Fibroblast of skin of scalp (primary cell): ENCODE data around the gene FAM3B. TPM values are rescaled to one million over a fixed set of nuclear protein-coding genes. Genes with fewer than 3 reads are reported as not detected.
A peak's percentile ranks its signal among the peaks of the same experiment; 100 is the strongest.
"Not testable (repeated sequence)": the region's sequence is repeated elsewhere in the genome, so short reads cannot be mapped to it uniquely, and the experiment has no call there.

ENCODE experiments used
- DNase-seq: peaks from one replicate; pipeline ENCODE4 v3.0.0-alpha.2; 2013
- polyA plus RNA-seq, 2 experiments: library from polyadenylated mRNA; unstranded; fragments of 120-200 nt; gene quantifications; one replicate each; pipeline ENCODE4 v1.2.1, GENCODE V29; 2013; ENCODE audit not compliant: insufficient read length in 2 of 2

The FAM3B gene
- polyA plus RNA-seq (2013, experiment 1 of 2; ENCODE audit: insufficient read length) = not detected
- not detected for polyA plus RNA-seq (2013, experiment 2 of 2; ENCODE audit: insufficient read length)

GRCh38 chr21:41316200-41317062 is at the start of gene FAM3B:
Gene FAM3B, plus strand, starts transcription at chr21:41316801. Its CDS starts 79 bp downstream, at chr21:41316880.
- no peak for DNase-seq

GRCh38 chr21:41267346-41267745 is 49.3 kb upstream of the FAM3B start:
- DNase-seq = no peak

GRCh38 chr21:41269535-41269934 is 47.1 kb upstream of the FAM3B start:
- DNase-seq = no peak

GRCh38 chr21:41277196-41277595 is 39.4 kb upstream of the FAM3B start:
- no peak for DNase-seq

- DNase-seq = no peak
Measured at GRCh38 chr21:41277846-41278245, 38.8 kb upstream of the FAM3B start.

GRCh38 chr21:41280115-41280919 is 36.3 kb upstream of the FAM3B start:
- peak; percentile 50 for DNase-seq

GRCh38 chr21:41282412-41282811 is 34.2 kb upstream of the FAM3B start:
- DNase-seq = no peak

- peak; percentile 81 for DNase-seq
Measured at GRCh38 chr21:41283211-41283818, 33.3 kb upstream of the FAM3B start.

GRCh38 chr21:41289431-41289830 is 27.2 kb upstream of the FAM3B start:
- peak; percentile 5 for DNase-seq

- DNase-seq = no peak
Measured at GRCh38 chr21:41290106-41290799, 26.3 kb upstream of the FAM3B start.

- no peak for DNase-seq
Measured at GRCh38 chr21:41294548-41295231, 21.9 kb upstream of the FAM3B start.

- no peak for DNase-seq
Measured at GRCh38 chr21:41295721-41296254, 20.8 kb upstream of the FAM3B start.

- no peak for DNase-seq
Measured at GRCh38 chr21:41302976-41303375, 13.6 kb upstream of the FAM3B start.

- no peak for DNase-seq
Measured at GRCh38 chr21:41304068-41304720, 12.4 kb upstream of the FAM3B start.

- no peak for DNase-seq
Measured at GRCh38 chr21:41307219-41307618, 9.4 kb upstream of the FAM3B start.

- DNase-seq = not testable (repeated sequence)
Measured at GRCh38 chr21:41313285-41314164, 3.1 kb upstream of the FAM3B start.

GRCh38 chr21:41315726-41316125 is 875 bp upstream of the FAM3B start:
- no peak for DNase-seq

- DNase-seq = no peak
Measured at GRCh38 chr21:41317063-41317392, 427 bp downstream of the FAM3B start.

GRCh38 chr21:41317458-41317857 is 857 bp downstream of the FAM3B start:
- no peak for DNase-seq

GRCh38 chr21:41318218-41318617 is 1.6 kb downstream of the FAM3B start:
- DNase-seq = no peak
